Peyer's patch (tissue), 4 donors: ENCODE results near the gene GPR78. TPM values are rescaled to one million over a fixed set of nuclear protein-coding genes. Genes with fewer than 3 reads are reported as not detected.

Experiments used
- DNase-seq, 3 donors: peaks; one replicate each; pipeline ENCODE4 v3.0.0-alpha.2; 2017 to 2019
- H3K27ac ChIP-seq, 4 donors: fragments of 200-600 bp; sonication (generic); one replicate each; pipeline ENCODE4 v1.5.1; 2016 to 2019
- H3K27me3 ChIP-seq, 2 donors: fragments of 200-600 bp; sonication (generic); one replicate each; pipeline ENCODE4 v1.5.1; 2019
- H3K36me3 ChIP-seq, 3 donors: fragments of 200-600 bp; sonication (generic); one replicate each; pipeline ENCODE4 v1.5.1; 2016 to 2019
- H3K4me1 ChIP-seq, 4 donors: fragments of 200-600 bp; sonication (generic); one replicate each; pipeline ENCODE4 v1.5.1; 2016 to 2019
- H3K4me3 ChIP-seq, 4 donors: fragments of 200-600 bp; sonication (generic); 1 replicate in 3 of 4; 2 replicates in 1 of 4; pipeline ENCODE4 v1.5.1; 2016 to 2019; ENCODE audit warnings: mild to moderate bottlenecking in 1 of 4
- H3K9me3 ChIP-seq, 4 donors: fragments of 200-600 bp; sonication (generic); one replicate each; pipeline ENCODE4 v1.5.1; 2016 to 2019; ENCODE audit warnings: mild to moderate bottlenecking in 1 of 4
- CTCF ChIP-seq, 6 experiments: fragments of 450-650 bp in 4 of 6; fragments of 200-600 bp in 2 of 6; sonication (generic) in 1 of 6; IDR thresholded peaks; one replicate each; pipeline ENCODE4 v1.5.1; 2017 to 2019; ENCODE audit warnings: antibody characterized with exemption in 6 of 6, mild to moderate bottlenecking in 3 of 6, moderate library complexity in 1 of 6
- POLR2A ChIP-seq, 2 donors: fragments of 450-650 bp; IDR thresholded peaks; one replicate each; pipeline ENCODE4 v1.5.1; 2017; ENCODE audit warnings: antibody characterized with exemption in 2 of 2, mild to moderate bottlenecking in 2 of 2, moderate library complexity in 2 of 2
- total RNA-seq, 4 donors: library from RNA; depleted of rRNA; stranded (reverse); fragments of >200 nt; gene quantifications; one replicate each; pipeline ENCODE4 v1.1.0, GENCODE V29; 2016

The GPR78 gene
- total RNA-seq, 4 donors from 2014 or later: not detected

- H3K9me3 ChIP-seq: no peaks in the 10 kb centered on the region
- H3K27me3 ChIP-seq: peaks cover 0 to 9% of the 10 kb centered on the region in 2 donors
- peak within 1 kb of the TSS in 1 of 4 donors; percentile 24 for H3K4me3 ChIP-seq
- no peak for DNase-seq
- no peaks in the 10 kb centered on the region for H3K36me3 ChIP-seq
- TF ChIP-seq CTCF (IDR thresholded peaks at IDR 0.05) (no peak), POLR2A (IDR thresholded peaks at IDR 0.05) (no peak)
- no peak within 1 kb of the TSS for H3K27ac ChIP-seq
- H3K4me1 ChIP-seq: no peaks in the 10 kb centered on the region
Measured at GRCh38 chr4:8592366-8593263, 12.4 kb downstream of the GPR78 start, which contains the start of gene CPZ. Gene CPZ, plus strand, starts transcription at chr4:8592765. Its CDS starts 69 bp downstream, at chr4:8592834.

GRCh38 chr4:8593264-8594096, 13.3 kb downstream of the GPR78 start:
- TF ChIP-seq CTCF (IDR thresholded peaks at IDR 0.05) (no peak), POLR2A (IDR thresholded peaks at IDR 0.05) (no peak)

GRCh38 chr4:8594097-8595038, 14.2 kb downstream of the GPR78 start:
- H3K36me3 ChIP-seq: no peaks in the 10 kb centered on the region
- peak in 1 of 3 donors; percentile 65 for DNase-seq
- H3K4me3 ChIP-seq: no peak overlapping the region
- TF ChIP-seq POLR2A (IDR thresholded peaks at IDR 0.05) (no peak), CTCF (IDR thresholded peaks at IDR 0.05) (peak in 4 of 6 experiments; percentile 42 to 62 (median 58))
- no peaks in the 10 kb centered on the region for H3K9me3 ChIP-seq
- no peak overlapping the region for H3K27ac ChIP-seq
- H3K27me3 ChIP-seq: peaks cover 0 to 9% of the 10 kb centered on the region in 2 donors
- no peaks in the 10 kb centered on the region for H3K4me1 ChIP-seq

More at GRCh38 chr4:8593264-8594096, 13.3 kb downstream of the GPR78 start:
- no peaks in the 10 kb centered on the region for H3K36me3 ChIP-seq
- no peaks in the 10 kb centered on the region for H3K4me1 ChIP-seq
- H3K9me3 ChIP-seq: no peaks in the 10 kb centered on the region
- H3K27me3 ChIP-seq: peaks cover 0 to 9% of the 10 kb centered on the region in 2 donors
- no peak overlapping the region for H3K27ac ChIP-seq
- no peak for DNase-seq
- peak overlapping the region in 1 of 4 donors; percentile 24 for H3K4me3 ChIP-seq

GRCh38 chr4:8595237-8596087, 15.3 kb downstream of the GPR78 start:
- TF ChIP-seq POLR2A (IDR thresholded peaks at IDR 0.05) (no peak), CTCF (IDR thresholded peaks at IDR 0.05) (no peak)
- Histone ChIP-seq H3K27ac (no peak overlapping the region), H3K27me3 (peaks cover 0 to 9% of the 10 kb centered on the region in 2 donors), H3K4me1 (no peaks in the 10 kb centered on the region), H3K9me3 (no peaks in the 10 kb centered on the region), H3K36me3 (no peaks in the 10 kb centered on the region), H3K4me3 (no peak overlapping the region)
- no peak for DNase-seq
